B cell (primary cell): Measurements from ENCODE around the gene ZNF277. TPM values are rescaled to one million over a fixed set of nuclear protein-coding genes. Genes with fewer than 3 reads are reported as not detected.

Experiments used
- ATAC-seq: fragments of 200-7000 bp; cut with Tn5 transposase; one replicate; pipeline ENCODE4 v1.10.0; 2021; ENCODE audit warnings: low read depth, mild to moderate bottlenecking, moderate number of reproducible peaks, moderate library complexity
- CTCF ChIA-PET: fragments of 350-600 bp; sonication (Branson Sonifier 250); formaldehyde crosslinking; loops from one replicate; lab custom pipeline; 2021; ENCODE audit warnings: antibody characterized with exemption, inconsistent platforms; lab: Charles Lee
- POLR2A ChIA-PET: fragments of 350-600 bp; sonication (Branson Sonifier 250); formaldehyde crosslinking; loops from one replicate; lab custom pipeline; 2021; ENCODE audit warnings: antibody characterized with exemption; lab: Charles Lee
- DNase-seq: peaks from one replicate; pipeline ENCODE4 v3.0.0; 2013
- H2AFZ ChIP-seq: 2 replicates; pipeline ENCODE4 v1.6.1; 2012; ENCODE audit warnings: mild to moderate bottlenecking, low read depth, low read length; ENCODE audit not compliant: insufficient read depth, poor library complexity, severe bottlenecking
- H3K27ac ChIP-seq, 2 donors: 1 replicate in 1 of 2; 2 replicates in 1 of 2; pipeline ENCODE4 v1.5.1; 2012 to 2013; ENCODE audit warnings: low read length in 2 of 2, mild to moderate bottlenecking in 2 of 2, moderate library complexity in 1 of 2
- H3K27me3 ChIP-seq, 4 experiments: fragments of 200-600 bp in 1 of 4; sonication (generic) in 1 of 4; replicated peaks in 1 of 4; 1 replicate in 2 of 4; 2 replicates in 2 of 4; pipeline versions ENCODE4 v1.6.1 to v1.7.0; 2013 to 2016; ENCODE audit warnings: low read length in 3 of 4, mild to moderate bottlenecking in 2 of 4, mixed read lengths in 1 of 4, moderate library complexity in 1 of 4; ENCODE audit not compliant: insufficient read depth in 4 of 4, control insufficient read depth in 3 of 4; ENCODE audit errors: control extremely low read depth in 1 of 4
- H3K36me3 ChIP-seq, 2 experiments: replicated peaks in 1 of 2; 1 replicate in 1 of 2; 2 replicates in 1 of 2; pipeline versions ENCODE4 v1.6.1 to v1.7.1; 2013; ENCODE audit warnings: low read length in 1 of 2; ENCODE audit not compliant: insufficient read depth in 2 of 2, control insufficient read depth in 1 of 2; ENCODE audit errors: control extremely low read depth in 1 of 2, extremely low read depth in 1 of 2
- H3K4me1 ChIP-seq, 2 donors: fragments of 200-600 bp in 1 of 2; sonication (generic) in 1 of 2; 1 replicate in 1 of 2; 2 replicates in 1 of 2; pipeline versions ENCODE4 v1.5.1 to v1.6.1; 2013 to 2017; ENCODE audit warnings: low read length in 2 of 2; ENCODE audit not compliant: control insufficient read depth in 2 of 2, insufficient read depth in 2 of 2
- H3K4me2 ChIP-seq: replicated peaks from 2 replicates; pipeline ENCODE3; 2012; ENCODE audit warnings: mild to moderate bottlenecking, low read depth, low read length; ENCODE audit not compliant: poor library complexity, severe bottlenecking
- H3K4me3 ChIP-seq, 5 experiments: fragments of 200-600 bp in 1 of 5; sonication (generic) in 1 of 5; 1 replicate in 3 of 5; 2 replicates in 2 of 5; pipeline versions ENCODE4 v1.5.1 to v1.7.0; 2011 to 2016; ENCODE audit warnings: low read length in 4 of 5, mild to moderate bottlenecking in 4 of 5, low read depth in 2 of 5, control low read depth in 1 of 5, moderate library complexity in 1 of 5; ENCODE audit not compliant: insufficient read depth in 1 of 5; ENCODE audit errors: control extremely low read depth in 1 of 5, extremely low read depth in 1 of 5
- H3K79me2 ChIP-seq: fragments of 200-600 bp; sonication (generic); one replicate; pipeline ENCODE4 v1.6.0; 2016; ENCODE audit warnings: low read length; ENCODE audit not compliant: control insufficient read depth, insufficient read depth
- H3K9ac ChIP-seq: fragments of 200-600 bp; sonication (generic); 2 replicates; pipeline ENCODE4 v1.6.1; 2017; ENCODE audit warnings: mild to moderate bottlenecking, low read length, moderate library complexity
- H3K9me3 ChIP-seq, 3 donors: one replicate each; pipeline versions ENCODE4 v1.6.1 to v1.7.1; 2013; ENCODE audit warnings: low read length in 2 of 3; ENCODE audit not compliant: control insufficient read depth in 2 of 3, insufficient read depth in 1 of 3; ENCODE audit errors: control extremely low read depth in 1 of 3
- H4K20me1 ChIP-seq: 2 replicates; pipeline ENCODE4 v1.6.0; 2012; ENCODE audit warnings: mild to moderate bottlenecking, low read length; ENCODE audit not compliant: insufficient read depth, control insufficient read depth, poor library complexity, severe bottlenecking
- H3K27ac Mint-ChIP-seq: one replicate; pipeline ENCODE4 v1.8.0; 2021; ENCODE audit warnings: mixed read lengths
- H3K27me3 Mint-ChIP-seq: one replicate; pipeline ENCODE4 v1.8.0; 2021; ENCODE audit warnings: mixed read lengths
- H3K4me1 Mint-ChIP-seq: one replicate; pipeline ENCODE4 v1.8.0; 2021; ENCODE audit warnings: mixed read lengths
- H3K4me3 Mint-ChIP-seq: one replicate; pipeline ENCODE4 v1.8.0; 2021; ENCODE audit warnings: mixed read lengths
- H3K9me3 Mint-ChIP-seq: one replicate; pipeline ENCODE4 v1.8.0; 2022; ENCODE audit warnings: mixed read lengths; ENCODE audit not compliant: insufficient read depth
- EZH2 ChIP-seq: IDR thresholded peaks from 2 replicates; pipeline ENCODE4 v1.6.1; 2012; ENCODE audit warnings: borderline replicate concordance, low read depth, mild to moderate bottlenecking, moderate library complexity, low read length; ENCODE audit not compliant: insufficient read depth, poor library complexity, severe bottlenecking
- WGBS: methylation state at CpG from one replicate; pipeline ENCODE4 v1.1.5; 2013; ENCODE audit warnings: missing lambda C conversion rate; ENCODE audit not compliant: insufficient coverage; 5-methylcytosine and 5-hydroxymethylcytosine counted together
- intact Hi-C: fragments of 100-400 bp; cut with micrococcal nuclease; formaldehyde crosslinking; loops from one replicate; pipeline ENCODE4 v1.10.0; 2022
- polyA plus RNA-seq: library from polyadenylated mRNA; depleted of rRNA; stranded (reverse); fragments of >200 nt; gene quantifications from 2 replicates; pipeline ENCODE4 v1.2.3, GENCODE V29; 2012
- total RNA-seq, 2 donors: library from RNA; stranded (reverse); fragments of 120-200 nt in 1 of 2; gene quantifications; 1 replicate in 1 of 2; 2 replicates in 1 of 2; pipeline versions ENCODE4 v1.2.3 to v1.2.4, GENCODE V29; 2013 to 2022
- TF ChIP-seq, protein P1 (sequence below): fragments of 200-600 bp; IDR thresholded peaks from one replicate; pipeline ENCODE4 v1.8.0; 2022; ENCODE audit warnings: antibody characterized with exemption, mild to moderate bottlenecking

ZNF277 gene
- total and polyA plus RNA-seq, 2 donors (not counting 1 experiment from before 2014, with no cell fraction given), result 9.5 to 18.6 TPM

DNA sequence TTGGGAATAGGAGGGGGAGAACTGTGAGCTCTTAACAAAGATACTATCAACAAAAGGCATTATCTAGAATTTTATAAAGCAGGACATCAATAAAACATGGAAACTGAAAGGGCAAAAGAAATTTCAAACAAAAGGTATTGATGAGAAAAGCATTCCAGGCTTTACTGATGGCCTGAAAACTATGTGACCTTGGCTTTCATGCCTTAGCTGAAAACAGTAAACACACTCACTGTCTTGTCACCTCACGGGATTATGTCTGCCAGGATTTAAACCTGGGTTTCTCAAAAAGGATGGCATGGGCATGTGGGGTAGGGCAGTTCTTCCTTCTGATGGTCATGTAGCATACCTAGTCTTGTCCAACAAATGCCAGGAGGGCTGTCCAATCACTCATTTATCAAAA is 23.2 kb upstream of the ZNF277 start:
- H2AFZ ChIP-seq, result no peak overlapping the region
- POLR2A ChIA-PET, result no interaction called here
- Mint-ChIP-seq H3K4me3 (no peak overlapping the region), H3K27ac (no peak overlapping the region), H3K4me1 (no peaks in the 10 kb centered on the region), H3K27me3 (peaks cover 9% of the 10 kb centered on the region), H3K9me3 (no peaks in the 10 kb centered on the region)
- no peak overlapping the region for H3K27ac ChIP-seq
- no peaks in the 10 kb centered on the region for H3K79me2 ChIP-seq
- no peak overlapping the region for H3K4me2 ChIP-seq
- no peak for ATAC-seq
- no peak overlapping the region for H3K4me3 ChIP-seq
- WGBS, result no CpG with 5 or more reads among the region's 1 CpG
- DNase-seq, result no peak
- no peak overlapping the region for H3K9ac ChIP-seq
- no peak for TF ChIP-seq EZH2
- TF ChIP-seq, protein P1, sequence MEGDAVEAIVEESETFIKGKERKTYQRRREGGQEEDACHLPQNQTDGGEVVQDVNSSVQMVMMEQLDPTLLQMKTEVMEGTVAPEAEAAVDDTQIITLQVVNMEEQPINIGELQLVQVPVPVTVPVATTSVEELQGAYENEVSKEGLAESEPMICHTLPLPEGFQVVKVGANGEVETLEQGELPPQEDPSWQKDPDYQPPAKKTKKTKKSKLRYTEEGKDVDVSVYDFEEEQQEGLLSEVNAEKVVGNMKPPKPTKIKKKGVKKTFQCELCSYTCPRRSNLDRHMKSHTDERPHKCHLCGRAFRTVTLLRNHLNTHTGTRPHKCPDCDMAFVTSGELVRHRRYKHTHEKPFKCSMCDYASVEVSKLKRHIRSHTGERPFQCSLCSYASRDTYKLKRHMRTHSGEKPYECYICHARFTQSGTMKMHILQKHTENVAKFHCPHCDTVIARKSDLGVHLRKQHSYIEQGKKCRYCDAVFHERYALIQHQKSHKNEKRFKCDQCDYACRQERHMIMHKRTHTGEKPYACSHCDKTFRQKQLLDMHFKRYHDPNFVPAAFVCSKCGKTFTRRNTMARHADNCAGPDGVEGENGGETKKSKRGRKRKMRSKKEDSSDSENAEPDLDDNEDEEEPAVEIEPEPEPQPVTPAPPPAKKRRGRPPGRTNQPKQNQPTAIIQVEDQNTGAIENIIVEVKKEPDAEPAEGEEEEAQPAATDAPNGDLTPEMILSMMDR, result no peak
- intact Hi-C loops, result no loop called here
- H3K36me3 ChIP-seq, result no peaks in the 10 kb centered on the region
- H4K20me1 ChIP-seq, result no peaks in the 10 kb centered on the region
- H3K27me3 ChIP-seq, result peaks cover 0 to 8% (median 0%) of the 10 kb centered on the region in 4 experiments
- H3K4me1 ChIP-seq, result no peaks in the 10 kb centered on the region
- H3K9me3 ChIP-seq, result no peaks in the 10 kb centered on the region
- CTCF ChIA-PET, result no interaction called here

DNA sequence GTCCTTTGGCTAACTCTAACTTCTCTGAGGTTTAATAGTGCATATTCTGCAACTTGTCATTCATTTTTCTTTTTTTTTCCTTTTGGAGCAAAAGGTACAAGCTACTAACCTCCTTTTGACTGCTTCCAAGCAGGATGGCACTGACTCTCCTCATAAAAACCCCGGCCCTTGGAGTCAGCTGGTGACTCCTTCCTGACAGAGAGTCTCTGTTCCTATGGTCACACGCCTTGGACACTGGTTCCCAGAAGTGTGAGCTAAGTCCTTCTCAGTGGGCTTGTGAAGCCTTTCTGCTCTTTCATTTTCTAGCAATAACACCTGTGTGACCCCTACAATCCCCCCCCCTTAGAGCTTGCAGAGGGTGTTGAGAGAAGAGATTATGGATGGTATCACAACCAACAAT is 22.0 kb upstream of the ZNF277 start:
- no peaks in the 10 kb centered on the region for H3K4me1 Mint-ChIP-seq
- ATAC-seq (no peak), DNase-seq (no peak)
- H3K27ac Mint-ChIP-seq, result no peak overlapping the region
- H3K27me3 Mint-ChIP-seq, result peaks cover 10% of the 10 kb centered on the region
- Histone ChIP-seq H2AFZ (no peak overlapping the region), H3K9ac (no peak overlapping the region), H3K9me3 (no peaks in the 10 kb centered on the region), H3K27me3 (peaks cover 0 to 6% (median 0%) of the 10 kb centered on the region in 4 experiments), H4K20me1 (no peaks in the 10 kb centered on the region), H3K36me3 (no peaks in the 10 kb centered on the region), H3K4me2 (no peak overlapping the region), H3K4me3 (no peak overlapping the region), H3K79me2 (no peaks in the 10 kb centered on the region), H3K27ac (no peak overlapping the region), H3K4me1 (no peaks in the 10 kb centered on the region)
- no peak overlapping the region for H3K4me3 Mint-ChIP-seq
- TF ChIP-seq, protein P1, result no peak
- TF ChIP-seq EZH2, result no peak
- ChIA-PET POLR2A (no interaction called here), CTCF (no interaction called here)
- intact Hi-C loops, result no loop called here
- WGBS, result 100% methylated on average over 1 of the region's 2 CpGs
- H3K9me3 Mint-ChIP-seq, result no peaks in the 10 kb centered on the region
